Mesothelial cell of epicardium (in vitro differentiated cells): ENCODE measurements around the gene CUTA. TPM values are rescaled to one million over a fixed set of nuclear protein-coding genes. Genes with fewer than 3 reads are reported as not detected.

Source experiments
- DNase-seq, 2 experiments: peaks; one replicate each; pipeline ENCODE4 v3.0.0; 2021; ENCODE audit warnings: low spot score in 2 of 2; ENCODE audit not compliant: unreplicated experiment in 2 of 2
- H3K27ac Mint-ChIP-seq: 2 replicates; pipeline ENCODE4 v1.8.0; 2021; ENCODE audit warnings: mixed read lengths
- H3K27me3 Mint-ChIP-seq: 2 replicates; pipeline ENCODE4 v1.8.0; 2021; ENCODE audit warnings: low read depth, mixed read lengths
- H3K36me3 Mint-ChIP-seq: 2 replicates; pipeline ENCODE4 v1.8.0; 2021; ENCODE audit warnings: mixed read lengths
- H3K4me1 Mint-ChIP-seq: 2 replicates; pipeline ENCODE4 v1.8.0; 2021; ENCODE audit warnings: mixed read lengths
- H3K4me3 Mint-ChIP-seq: 2 replicates; pipeline ENCODE4 v1.8.0; 2021; ENCODE audit warnings: mild to moderate bottlenecking, moderate library complexity, mixed read lengths
- H3K9me3 Mint-ChIP-seq: 2 replicates; pipeline ENCODE4 v1.8.0; 2021; ENCODE audit warnings: mixed read lengths
- total RNA-seq: library from RNA; stranded (reverse); gene quantifications from 3 replicates; pipeline ENCODE4 v1.2.1, GENCODE V29; 2021
- TF ChIP-seq, protein P1 (sequence below): fragments of 200-600 bp; sonication (generic); IDR thresholded peaks from one replicate; pipeline ENCODE4 v1.5.0; 2021; ENCODE audit warnings: antibody characterized with exemption; ENCODE audit not compliant: unreplicated experiment

Gene CUTA
- total RNA-seq, 1 donor from 2014 or later: 239 TPM

GRCh38 chr6:33432546-33432945 is 14.6 kb upstream of the CUTA start:
- Mint-ChIP-seq H3K27ac (peak overlapping the region; percentile 75), H3K9me3 (no peaks in the 10 kb centered on the region), H3K27me3 (no peaks in the 10 kb centered on the region), H3K4me1 (peaks cover 55% of the 10 kb centered on the region), H3K4me3 (peak overlapping the region; percentile 21), H3K36me3 (peaks cover 22% of the 10 kb centered on the region)
- TF ChIP-seq, protein P1, sequence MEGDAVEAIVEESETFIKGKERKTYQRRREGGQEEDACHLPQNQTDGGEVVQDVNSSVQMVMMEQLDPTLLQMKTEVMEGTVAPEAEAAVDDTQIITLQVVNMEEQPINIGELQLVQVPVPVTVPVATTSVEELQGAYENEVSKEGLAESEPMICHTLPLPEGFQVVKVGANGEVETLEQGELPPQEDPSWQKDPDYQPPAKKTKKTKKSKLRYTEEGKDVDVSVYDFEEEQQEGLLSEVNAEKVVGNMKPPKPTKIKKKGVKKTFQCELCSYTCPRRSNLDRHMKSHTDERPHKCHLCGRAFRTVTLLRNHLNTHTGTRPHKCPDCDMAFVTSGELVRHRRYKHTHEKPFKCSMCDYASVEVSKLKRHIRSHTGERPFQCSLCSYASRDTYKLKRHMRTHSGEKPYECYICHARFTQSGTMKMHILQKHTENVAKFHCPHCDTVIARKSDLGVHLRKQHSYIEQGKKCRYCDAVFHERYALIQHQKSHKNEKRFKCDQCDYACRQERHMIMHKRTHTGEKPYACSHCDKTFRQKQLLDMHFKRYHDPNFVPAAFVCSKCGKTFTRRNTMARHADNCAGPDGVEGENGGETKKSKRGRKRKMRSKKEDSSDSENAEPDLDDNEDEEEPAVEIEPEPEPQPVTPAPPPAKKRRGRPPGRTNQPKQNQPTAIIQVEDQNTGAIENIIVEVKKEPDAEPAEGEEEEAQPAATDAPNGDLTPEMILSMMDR: no peak
- no peak for DNase-seq

DNA sequence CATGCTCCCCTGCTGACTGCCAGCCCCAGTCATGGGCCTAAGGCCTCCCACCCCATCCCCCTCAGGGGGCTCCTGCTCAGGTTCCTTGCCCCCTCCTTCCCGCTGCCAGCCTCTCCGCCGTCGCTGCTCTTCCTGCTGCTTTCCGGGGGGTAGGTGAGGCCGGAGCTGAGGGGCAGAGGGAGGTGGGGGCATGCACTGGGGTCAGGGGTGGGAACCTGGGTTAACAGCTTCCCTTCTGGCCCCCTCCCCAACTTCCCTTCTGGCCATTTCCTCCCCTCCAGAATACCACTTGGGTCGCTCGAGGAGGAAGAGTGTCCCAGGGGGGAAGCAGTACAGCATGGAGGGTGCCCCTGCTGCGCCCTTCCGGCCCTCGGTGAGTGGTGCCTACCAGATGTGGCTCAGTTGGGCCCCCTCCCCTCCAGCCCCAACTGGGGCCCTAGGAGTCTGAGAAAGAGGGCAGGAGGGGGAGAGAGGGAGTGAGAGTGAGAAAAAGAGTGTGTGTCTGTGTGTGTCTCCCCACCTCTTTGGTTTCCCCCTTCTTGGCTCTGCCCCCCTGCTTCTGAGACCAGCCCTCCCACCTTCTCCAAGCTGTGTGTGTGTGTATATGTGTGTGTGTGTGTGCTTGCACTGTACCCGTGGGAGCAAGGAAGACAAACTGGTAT is 14.1 kb upstream of the CUTA start:
- H3K4me1 Mint-ChIP-seq: peaks cover 60% of the 10 kb centered on the region
- no peaks in the 10 kb centered on the region for H3K27me3 Mint-ChIP-seq
- peaks cover 18% of the 10 kb centered on the region for H3K36me3 Mint-ChIP-seq
- H3K27ac Mint-ChIP-seq: peak overlapping the region; percentile 65
- TF ChIP-seq, protein P1: no peak
- no peaks in the 10 kb centered on the region for H3K9me3 Mint-ChIP-seq
- peak overlapping the region; percentile 20 for H3K4me3 Mint-ChIP-seq
- no peak for DNase-seq

DNA sequence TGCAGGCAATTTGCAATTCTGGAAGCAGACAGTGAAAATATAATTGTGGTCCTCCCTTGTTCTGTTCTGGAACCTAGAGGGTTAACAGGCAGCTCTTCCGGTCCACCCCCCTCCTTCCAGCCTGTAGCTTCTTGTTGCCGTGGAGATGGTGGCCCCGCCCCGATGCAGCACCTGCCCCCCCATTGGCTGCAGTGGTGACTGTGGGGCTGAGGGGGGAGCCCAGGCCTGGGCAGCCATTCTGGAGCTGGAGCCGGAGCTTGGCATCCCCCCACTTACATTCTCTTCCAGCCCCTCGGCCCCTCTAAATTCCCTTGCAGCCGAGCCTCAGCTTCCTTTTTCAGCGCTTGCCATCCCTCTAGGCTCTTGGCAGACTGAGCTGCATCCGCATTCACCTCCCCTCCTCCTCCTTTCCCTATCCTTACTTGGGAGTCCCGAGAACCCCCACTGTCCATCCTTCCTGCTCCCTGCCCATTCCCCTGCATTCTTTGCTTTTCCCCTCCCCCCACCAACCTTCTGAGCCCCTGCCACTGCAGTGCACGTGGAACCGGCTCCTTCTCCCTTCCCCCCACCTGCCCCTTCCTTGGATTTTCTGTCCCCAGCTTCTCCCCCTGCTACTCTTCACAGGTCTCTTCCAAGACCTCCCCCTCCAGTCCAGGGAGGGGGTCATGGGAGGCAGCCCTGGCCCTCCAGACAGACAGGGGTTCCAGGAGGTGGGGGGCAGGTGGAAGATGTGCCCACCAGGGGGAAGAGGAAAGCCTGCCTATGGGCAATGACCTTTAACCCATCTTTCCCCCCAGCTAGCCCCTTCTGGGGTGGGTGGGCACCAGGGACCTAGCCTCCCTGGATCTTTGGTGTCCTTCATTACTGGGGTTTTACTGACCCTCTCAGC is 13.3 kb upstream of the CUTA start:
- Mint-ChIP-seq H3K9me3 (no peaks in the 10 kb centered on the region), H3K4me3 (peak overlapping the region; percentile 49)
- peak in 1 of 2 experiments; percentile 66 for DNase-seq

GRCh38 chr6:33430334-33430733 is 12.4 kb upstream of the CUTA start:
- H3K27ac Mint-ChIP-seq: peak overlapping the region; percentile 19
- H3K36me3 Mint-ChIP-seq: peaks cover 3% of the 10 kb centered on the region
- TF ChIP-seq, protein P1: no peak
- H3K9me3 Mint-ChIP-seq: no peaks in the 10 kb centered on the region
- no peaks in the 10 kb centered on the region for H3K27me3 Mint-ChIP-seq
- H3K4me1 Mint-ChIP-seq: peaks cover 72% of the 10 kb centered on the region
- no peak for DNase-seq
- no peak overlapping the region for H3K4me3 Mint-ChIP-seq

More for the DNA sequence above, 13.3 kb upstream of the CUTA start:
- Mint-ChIP-seq H3K36me3 (peaks cover 12% of the 10 kb centered on the region), H3K27ac (peak overlapping the region; percentile 52), H3K4me1 (peaks cover 67% of the 10 kb centered on the region), H3K27me3 (no peaks in the 10 kb centered on the region)
- TF ChIP-seq, protein P1: no peak

GRCh38 chr6:33429750-33430052 is 11.8 kb upstream of the CUTA start:
- H3K4me3 Mint-ChIP-seq: peak overlapping the region; percentile 81
- TF ChIP-seq, protein P1: no peak
- no peaks in the 10 kb centered on the region for H3K36me3 Mint-ChIP-seq
- peak overlapping the region; percentile 15 for H3K27ac Mint-ChIP-seq
- no peaks in the 10 kb centered on the region for H3K9me3 Mint-ChIP-seq
- H3K4me1 Mint-ChIP-seq: peaks cover 78% of the 10 kb centered on the region
- DNase-seq: no peak
- H3K27me3 Mint-ChIP-seq: no peaks in the 10 kb centered on the region
